Measurements from ENCODE around the gene PAFAH1B1.

DNA sequence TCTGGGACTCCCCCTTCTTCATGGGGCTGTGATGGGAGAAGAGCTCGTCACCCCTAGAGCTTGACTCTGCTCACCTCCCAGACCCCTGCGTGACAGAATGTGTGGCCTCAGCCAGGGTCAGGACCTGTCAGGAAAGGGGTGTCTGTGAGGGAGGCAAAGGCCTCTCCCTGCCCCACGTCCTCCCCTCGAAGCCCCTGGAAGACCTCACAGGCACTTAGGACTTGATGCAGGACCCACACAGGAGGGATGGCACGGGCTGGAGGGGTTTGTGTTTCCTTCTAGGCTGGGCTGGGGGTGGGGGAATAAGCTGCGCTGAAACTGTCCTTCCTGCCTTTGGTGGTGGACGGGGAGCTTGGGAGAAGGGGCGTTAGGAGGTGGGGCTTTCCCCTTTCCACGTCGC, 129.2 kb downstream of the PAFAH1B1 start:
- TF ChIP-seq, protein P1, sequence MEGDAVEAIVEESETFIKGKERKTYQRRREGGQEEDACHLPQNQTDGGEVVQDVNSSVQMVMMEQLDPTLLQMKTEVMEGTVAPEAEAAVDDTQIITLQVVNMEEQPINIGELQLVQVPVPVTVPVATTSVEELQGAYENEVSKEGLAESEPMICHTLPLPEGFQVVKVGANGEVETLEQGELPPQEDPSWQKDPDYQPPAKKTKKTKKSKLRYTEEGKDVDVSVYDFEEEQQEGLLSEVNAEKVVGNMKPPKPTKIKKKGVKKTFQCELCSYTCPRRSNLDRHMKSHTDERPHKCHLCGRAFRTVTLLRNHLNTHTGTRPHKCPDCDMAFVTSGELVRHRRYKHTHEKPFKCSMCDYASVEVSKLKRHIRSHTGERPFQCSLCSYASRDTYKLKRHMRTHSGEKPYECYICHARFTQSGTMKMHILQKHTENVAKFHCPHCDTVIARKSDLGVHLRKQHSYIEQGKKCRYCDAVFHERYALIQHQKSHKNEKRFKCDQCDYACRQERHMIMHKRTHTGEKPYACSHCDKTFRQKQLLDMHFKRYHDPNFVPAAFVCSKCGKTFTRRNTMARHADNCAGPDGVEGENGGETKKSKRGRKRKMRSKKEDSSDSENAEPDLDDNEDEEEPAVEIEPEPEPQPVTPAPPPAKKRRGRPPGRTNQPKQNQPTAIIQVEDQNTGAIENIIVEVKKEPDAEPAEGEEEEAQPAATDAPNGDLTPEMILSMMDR (IDR thresholded peaks at IDR 0.05) = no peak
- TF ChIP-seq POLR2AphosphoS5 (IDR thresholded peaks at IDR 0.05) = no peak
- TF ChIP-seq POLR2A (IDR thresholded peaks at IDR 0.05) = no peak

Measured in transverse colon (tissue), 4 donors.